ENCODE results near the gene KDM5D.

DNA sequence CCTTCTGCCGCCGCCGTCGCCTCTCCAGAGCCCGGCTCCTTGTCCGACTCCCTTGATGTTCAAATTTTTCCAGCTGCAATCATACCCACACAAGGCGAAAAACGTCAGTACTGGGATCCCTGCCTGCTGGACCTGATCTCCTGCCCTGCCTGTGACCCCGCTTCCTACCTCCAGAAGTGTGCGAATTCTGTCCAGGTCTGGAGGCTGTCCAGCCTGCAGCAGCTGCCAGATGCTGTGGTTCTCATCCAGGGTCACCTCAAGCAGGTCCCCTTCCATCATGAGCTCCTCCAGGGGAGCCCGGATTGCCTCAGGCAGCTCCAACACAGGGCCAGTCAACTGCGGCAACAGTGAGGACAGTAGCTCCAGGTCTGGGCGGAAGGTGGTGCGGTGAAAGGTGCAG, 38.3 kb downstream of the KDM5D start:
- no peak for TF ChIP-seq RFX5 (IDR thresholded peaks at IDR 0.05)
- TF ChIP-seq CHD2 (IDR thresholded peaks at IDR 0.05; ENCODE audit: low read length, partially characterized antibody) = no peak

Data from A549 (cell line).